ENCODE measurements around the gene CPM.
A peak's percentile ranks its signal among the peaks of the same experiment; 100 is the strongest.

Gene CPM

GRCh38 chr12:68876461-68876860 is 56.5 kb downstream of the CPM start:
- DNase-seq, result no peak

DNA sequence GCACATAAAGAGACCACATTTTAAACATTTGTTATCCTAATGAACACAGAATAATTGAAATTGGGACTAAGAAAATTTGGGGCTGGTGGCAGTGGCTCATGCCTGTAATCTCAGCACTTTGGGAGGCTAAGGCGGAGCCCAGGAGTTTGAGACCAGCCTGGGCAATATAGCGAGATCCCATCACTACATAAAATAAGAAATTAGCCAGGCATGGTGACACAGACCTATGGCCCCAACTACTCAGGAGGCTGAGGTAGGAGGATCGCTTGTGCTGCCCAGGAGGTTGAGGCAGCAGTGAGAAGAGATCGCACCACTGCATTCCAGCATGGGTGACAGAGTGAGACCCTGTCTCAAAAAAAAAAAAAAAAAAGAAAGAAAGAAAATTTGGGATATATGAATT is 59.7 kb downstream of the CPM start:
- DNase-seq, result no peak

- peak; percentile 10 for DNase-seq
Observed at GRCh38 chr12:68871921-68872320, 61.0 kb downstream of the CPM start.

- no peak for DNase-seq
Observed at GRCh38 chr12:68871396-68871795, 61.6 kb downstream of the CPM start.

GRCh38 chr12:68870443-68870842 is 62.5 kb downstream of the CPM start:
- no peak for DNase-seq

- no peak for DNase-seq
Observed at GRCh38 chr12:68870011-68870410, 63.0 kb downstream of the CPM start.

DNA sequence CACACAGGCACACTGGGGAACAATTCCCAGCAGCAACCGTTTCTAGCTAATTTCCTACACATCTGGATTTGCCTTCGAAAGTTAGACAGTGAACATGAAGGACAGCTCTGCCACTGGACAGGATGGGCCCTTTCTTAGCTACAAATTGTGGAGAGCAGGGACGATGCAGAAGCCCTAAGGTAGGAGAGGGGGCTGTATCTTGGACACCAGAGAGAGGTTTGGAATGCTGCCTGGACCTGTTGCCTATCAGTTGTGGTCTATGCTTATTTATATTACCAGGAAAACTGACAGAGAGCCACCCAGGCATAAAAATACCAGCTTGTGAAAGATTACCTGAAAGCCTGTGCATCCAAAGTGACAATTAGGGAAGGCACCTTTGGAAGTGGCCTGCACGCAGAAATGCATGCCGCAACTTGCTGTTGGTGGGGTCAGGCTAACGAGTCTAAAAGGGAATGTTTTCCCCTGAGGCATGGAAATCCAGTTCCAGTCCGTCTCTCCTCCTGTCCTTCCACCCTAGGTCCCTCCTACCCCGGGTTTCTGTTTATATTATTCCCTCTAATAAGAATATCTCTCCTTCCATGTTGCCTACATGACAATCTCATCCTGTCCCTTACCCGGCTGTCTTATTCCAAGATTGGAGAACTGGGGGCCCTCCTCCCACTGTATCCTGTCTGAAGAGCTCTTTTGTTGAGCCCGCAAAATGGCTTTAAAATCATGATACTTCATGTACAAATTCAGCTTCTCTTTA is 64.8 kb downstream of the CPM start:
- DNase-seq, result no peak

- no peak for DNase-seq
Observed at GRCh38 chr12:68867606-68868005, 65.4 kb downstream of the CPM start.

DNA sequence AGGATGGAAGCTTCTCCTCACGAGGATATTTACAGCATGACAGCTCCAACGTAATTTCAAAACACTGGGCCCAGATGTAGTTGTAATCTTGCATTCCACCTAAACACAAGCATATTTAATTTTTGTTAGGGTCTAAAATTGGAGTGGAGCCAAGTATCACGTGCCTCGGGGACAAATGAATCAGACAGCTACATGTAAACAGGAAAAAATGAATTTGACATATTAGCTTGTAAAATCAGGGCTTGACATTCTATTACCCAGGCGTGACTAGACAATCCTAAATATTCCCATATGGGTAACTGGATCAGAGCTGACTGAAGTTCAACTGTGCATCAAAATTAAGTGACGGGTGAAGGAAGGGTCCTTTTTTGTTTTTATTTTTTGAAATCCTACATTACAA is 66.0 kb downstream of the CPM start:
- DNase-seq, result no peak

- no peak for DNase-seq
Observed at GRCh38 chr12:68865399-68866164, 67.4 kb downstream of the CPM start.

DNA sequence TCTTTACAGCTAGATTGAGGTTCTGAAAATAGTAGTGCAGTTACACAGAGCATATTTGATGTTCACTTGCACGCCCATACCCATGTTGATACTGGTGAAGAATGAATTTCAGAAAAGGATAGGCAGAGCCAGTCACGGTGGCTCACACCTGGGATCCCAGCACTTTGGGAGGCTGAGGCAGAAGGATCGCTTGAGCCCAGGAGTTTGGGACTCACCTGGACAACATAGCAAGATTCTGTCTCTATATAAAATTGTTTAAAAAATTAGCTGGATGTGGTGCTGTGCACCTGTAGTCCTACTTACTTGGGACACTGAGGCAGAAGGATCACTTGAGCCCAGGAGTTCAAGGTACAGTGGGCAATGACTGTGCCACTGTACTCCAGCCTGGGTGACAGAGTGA is 68.4 kb downstream of the CPM start:
- DNase-seq, result no peak

GRCh38 chr12:68863886-68864454 is 69.0 kb downstream of the CPM start:
- peak; percentile 30 for DNase-seq

DNA sequence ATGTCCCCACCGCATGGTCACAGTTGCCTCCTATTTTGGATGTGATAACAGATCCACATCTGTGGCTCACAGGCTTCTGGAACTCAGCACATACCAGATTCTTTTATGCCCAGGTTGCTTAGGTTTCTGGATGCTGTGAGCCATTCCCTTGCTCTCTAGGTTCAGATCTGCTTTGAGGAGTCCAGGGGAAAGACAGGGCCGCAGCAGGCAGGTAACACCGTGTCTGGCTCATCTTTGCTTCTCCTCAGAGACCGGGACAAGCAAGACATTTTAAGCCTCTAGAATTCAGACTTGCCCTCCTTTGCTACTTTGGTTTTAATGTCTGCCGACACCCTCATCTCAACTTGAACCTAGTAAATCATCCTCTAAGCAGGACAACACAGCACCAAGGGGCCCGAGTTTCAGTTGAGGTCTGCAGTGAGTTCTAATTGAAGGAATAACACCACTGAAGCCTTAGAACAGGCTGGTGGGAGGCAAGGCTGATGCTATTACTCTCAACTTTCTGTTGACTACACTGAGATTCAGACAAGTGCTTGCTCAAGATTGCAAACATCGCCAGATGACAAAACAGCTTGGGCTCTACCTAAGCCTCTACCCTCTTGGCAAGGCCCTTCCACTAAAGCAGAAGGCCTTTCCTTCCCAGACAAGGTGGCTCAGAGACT is 69.7 kb downstream of the CPM start:
- no peak for DNase-seq

DNA sequence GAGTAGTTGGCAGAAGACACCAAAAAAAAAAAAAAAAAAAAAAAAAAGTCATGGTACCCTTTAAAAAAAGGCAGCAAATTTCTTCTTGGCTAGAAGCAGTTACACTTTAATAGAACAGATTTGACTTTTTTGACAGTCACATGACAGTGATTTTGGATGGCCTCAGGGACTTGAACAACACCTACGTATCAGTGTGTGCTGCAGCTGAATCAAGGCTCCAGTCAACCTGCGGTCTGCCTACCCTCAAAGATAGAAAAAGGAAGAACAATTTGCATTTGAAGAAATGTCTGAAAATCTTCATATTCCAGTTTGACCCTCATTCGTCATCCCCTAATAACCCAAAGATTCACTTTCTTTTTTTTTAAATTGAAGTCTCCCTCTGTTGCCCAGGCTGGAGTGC is 71.1 kb downstream of the CPM start:
- no peak for DNase-seq

- no peak for DNase-seq
Observed at GRCh38 chr12:68856510-68856909, 76.5 kb downstream of the CPM start.

DNA sequence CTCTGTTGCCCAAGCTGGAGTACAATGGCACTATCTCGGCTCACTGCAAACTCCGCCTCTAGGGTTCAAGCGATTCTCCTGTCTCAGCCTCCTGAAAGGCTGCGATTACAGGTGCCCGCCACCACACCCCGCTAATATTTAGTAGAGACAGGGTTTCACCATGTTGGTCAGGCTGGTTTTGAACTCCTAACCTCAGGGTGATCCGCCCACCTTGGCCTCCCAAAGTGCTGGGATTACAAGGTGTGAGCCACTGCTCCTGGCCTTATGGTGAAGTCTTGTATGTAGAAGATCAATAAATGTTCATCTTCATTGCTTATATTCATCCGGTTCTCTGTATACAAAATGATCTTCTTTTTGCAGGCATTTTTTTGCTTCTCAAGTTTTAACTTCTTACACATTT is 77.2 kb downstream of the CPM start:
- DNase-seq, result no peak

DNA sequence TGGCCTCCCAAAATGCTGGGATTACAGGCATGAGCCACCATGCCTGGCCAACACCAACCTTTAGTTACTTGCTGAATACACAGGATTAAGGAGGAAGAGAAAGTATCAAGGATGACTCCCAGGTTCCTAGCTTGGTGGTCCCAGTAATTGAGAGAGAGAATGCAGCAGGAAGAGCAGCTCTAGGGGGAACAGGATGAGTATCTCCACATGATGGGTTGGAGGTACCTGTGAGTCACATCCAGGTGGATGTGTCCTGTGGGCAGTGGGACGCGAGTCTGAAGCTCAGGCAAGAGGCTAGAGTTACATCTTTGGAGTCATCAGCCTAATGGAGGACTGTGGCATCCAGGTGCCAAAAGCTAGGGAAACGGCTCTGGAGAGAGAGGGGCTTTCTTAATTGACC is 77.9 kb downstream of the CPM start:
- no peak for DNase-seq

DNA sequence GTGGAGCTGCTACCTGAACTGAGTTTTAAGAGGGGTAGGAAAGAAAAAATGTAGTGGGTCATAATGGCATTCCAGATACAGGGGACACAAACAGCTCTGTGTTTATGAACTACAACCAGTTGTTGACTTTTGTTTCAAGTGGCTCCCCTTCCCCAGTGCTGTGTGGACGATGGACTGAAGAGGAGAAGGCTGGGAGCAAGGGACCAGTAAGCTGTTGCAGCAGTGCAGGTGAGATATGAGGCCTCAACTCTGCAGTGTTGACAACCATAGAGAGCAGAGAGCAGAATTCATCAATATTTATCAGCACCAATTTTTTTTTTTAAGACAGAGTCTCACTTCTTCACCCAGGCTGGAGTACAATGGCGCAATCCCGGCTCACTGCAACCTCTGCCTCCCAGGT is 78.4 kb downstream of the CPM start:
- DNase-seq, result no peak

GRCh38 chr12:68854078-68854468 is 78.9 kb downstream of the CPM start:
- DNase-seq, result no peak

GRCh38 chr12:68853396-68854077 is 79.4 kb downstream of the CPM start:
- no peak for DNase-seq

DNA sequence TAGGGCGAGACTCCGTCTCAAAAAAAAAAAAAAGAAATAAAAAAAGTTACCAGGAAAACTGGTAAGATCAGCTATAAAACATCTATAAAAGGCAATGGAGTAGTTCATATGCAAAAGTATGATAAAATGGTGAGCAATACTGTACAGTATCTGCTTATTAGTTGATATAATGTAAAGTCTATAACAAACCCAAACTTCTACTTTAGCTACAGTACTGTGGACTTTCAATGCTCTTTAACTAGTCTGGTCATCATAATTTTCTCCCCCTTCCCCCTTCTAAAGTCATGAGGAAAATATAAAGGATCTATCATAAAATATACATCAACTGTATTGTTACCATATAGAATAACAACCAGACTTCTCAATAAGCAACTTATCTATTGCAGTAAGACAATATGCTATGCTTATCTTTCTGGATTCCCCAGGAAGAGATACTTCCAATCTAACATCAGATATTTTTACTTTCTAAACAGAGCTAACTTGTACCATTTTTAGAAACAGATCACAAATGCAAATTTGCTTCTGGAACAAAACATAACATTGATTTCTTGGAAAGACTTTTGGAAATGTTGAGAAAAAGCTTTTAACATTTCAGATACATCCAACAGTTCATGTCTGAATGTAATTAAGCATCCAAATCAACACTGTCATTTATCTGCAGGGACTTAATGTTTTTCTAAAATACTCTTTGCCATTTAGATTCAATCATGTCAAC is 81.2 kb downstream of the CPM start:
- no peak for DNase-seq

- no peak for DNase-seq
Observed at GRCh38 chr12:68850390-68850789, 82.6 kb downstream of the CPM start.

All from stimulated activated CD4-positive, alpha-beta T cell treated with anti-CD3 and anti-CD28 coated beads, Interleukin-4, amount 100 ng/mL, for 24 hours (primary cell).